Spleen (tissue), 7 donors: Measurements from ENCODE around the gene RERG.

Experiments used
- CTCF ChIP-seq, 11 experiments: fragments of 200-600 bp in 7 of 11; fragments of 450-650 bp in 4 of 11; sonication (generic) in 4 of 11; IDR thresholded peaks in 8 of 11; conservative IDR thresholded peaks in 3 of 11; 1 replicate in 7 of 11; 2 replicates in 4 of 11; pipeline versions ENCODE4 v1.4.0 to v1.8.0; 2016 to 2021; ENCODE audit warnings: antibody characterized with exemption in 11 of 11, inconsistent platforms in 4 of 11, mild to moderate bottlenecking in 1 of 11
- POLR2A ChIP-seq, 3 donors: fragments of 450-650 bp; IDR thresholded peaks; one replicate each; pipeline ENCODE4 v1.5.1; 2017; ENCODE audit warnings: antibody characterized with exemption in 3 of 3, mild to moderate bottlenecking in 1 of 3
- donor health status: DM: no; HTN: no; CAD: no; lungs with moderate emphysema.
- donor health status: DM: no; HTN: no; CAD: no.
- donor health status: DM: no; HTN: no; CAD: no.

GRCh38 chr12:15270591-15270990, 49.4 kb upstream of the RERG start:
- no peak for TF ChIP-seq CTCF (IDR thresholded peaks at IDR 0.05 in 8 of 11, conservative IDR thresholded peaks at IDR 0.05 in 3 of 11)
- TF ChIP-seq POLR2A (IDR thresholded peaks at IDR 0.05) = no peak
